Iris pigment epithelial cell (primary cell): Measurements from ENCODE around the gene NAV1.
"Not testable (repeated sequence)": the region's sequence is repeated elsewhere in the genome, so short reads cannot be mapped to it uniquely, and the experiment has no call there.

Source experiments
- DNase-seq: peaks from one replicate; pipeline ENCODE4 v3.0.0-alpha.2; 2011; ENCODE audit warnings: low read depth

The NAV1 gene

DNA sequence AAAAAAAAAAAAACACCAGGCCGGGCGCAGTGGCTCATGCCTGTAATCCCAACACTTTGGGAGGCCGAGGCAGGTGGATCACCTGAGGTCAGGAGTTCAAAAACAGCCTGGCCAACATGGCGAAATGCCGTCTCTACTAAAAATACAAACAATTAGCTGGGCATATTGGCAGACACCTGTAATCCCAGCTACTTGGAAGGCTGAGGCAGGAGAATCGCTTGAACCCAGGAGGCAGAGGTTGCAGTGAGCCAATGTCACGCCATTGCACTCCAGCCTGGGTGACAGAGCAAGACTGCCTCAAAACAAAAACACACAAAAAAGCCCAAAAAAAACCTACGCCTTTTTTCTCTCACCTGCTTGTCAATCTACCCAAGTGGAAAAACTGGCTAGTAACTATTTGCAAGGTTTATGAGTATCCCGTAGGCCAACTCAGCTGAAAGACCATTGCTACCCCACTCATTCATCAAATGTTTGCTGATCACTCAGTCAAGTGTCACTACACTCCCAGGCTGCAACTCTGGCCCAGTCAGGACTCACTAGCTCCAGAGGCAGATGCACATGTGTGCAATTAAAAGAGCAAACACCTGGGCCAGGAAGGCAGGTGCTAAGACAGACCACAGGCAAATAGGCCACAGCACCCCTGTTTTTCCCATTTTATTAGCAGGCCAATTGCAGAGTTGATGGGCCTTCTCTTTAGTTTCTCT, 34.0 kb upstream of the NAV1 start:
- DNase-seq: no peak

DNA sequence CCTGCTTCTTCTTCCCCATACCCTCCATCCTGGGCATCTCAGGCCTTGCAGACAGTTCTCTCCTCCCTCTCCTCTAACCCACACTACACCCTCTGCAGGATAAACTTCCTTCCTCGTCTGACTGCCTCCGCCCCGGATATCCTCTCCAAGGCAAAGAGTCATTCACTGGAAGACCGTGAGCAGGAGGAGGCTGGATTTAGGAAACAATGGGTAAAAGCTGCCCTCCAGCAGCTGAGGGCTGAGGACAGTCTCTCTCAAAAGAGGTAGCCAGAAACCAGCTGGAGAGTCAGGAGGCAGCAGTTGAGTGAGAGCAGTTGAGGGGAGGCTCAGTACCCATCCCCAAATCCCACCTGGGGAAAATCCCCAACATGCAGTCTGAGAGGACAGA, 33.4 kb upstream of the NAV1 start:
- DNase-seq: peak; percentile 66

DNA sequence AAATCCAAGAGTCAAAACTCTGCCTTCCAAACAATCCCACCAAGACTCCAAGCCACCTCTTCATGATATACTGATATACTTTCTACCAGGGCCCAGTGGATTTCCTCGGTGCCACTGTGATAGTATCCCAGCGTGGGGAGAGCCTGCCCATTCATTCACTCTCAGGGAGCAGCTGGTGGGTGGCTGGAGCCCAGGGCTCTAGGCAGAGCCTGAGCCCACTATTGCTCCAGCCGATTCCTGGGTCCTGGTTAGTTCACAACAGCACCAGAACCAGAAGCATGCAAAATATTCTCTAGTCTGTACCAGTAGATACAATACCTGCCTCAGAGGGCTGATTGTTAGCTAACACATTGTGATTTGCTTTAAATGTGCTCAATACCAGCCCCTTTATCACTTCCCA, 32.8 kb upstream of the NAV1 start:
- DNase-seq: no peak

DNA sequence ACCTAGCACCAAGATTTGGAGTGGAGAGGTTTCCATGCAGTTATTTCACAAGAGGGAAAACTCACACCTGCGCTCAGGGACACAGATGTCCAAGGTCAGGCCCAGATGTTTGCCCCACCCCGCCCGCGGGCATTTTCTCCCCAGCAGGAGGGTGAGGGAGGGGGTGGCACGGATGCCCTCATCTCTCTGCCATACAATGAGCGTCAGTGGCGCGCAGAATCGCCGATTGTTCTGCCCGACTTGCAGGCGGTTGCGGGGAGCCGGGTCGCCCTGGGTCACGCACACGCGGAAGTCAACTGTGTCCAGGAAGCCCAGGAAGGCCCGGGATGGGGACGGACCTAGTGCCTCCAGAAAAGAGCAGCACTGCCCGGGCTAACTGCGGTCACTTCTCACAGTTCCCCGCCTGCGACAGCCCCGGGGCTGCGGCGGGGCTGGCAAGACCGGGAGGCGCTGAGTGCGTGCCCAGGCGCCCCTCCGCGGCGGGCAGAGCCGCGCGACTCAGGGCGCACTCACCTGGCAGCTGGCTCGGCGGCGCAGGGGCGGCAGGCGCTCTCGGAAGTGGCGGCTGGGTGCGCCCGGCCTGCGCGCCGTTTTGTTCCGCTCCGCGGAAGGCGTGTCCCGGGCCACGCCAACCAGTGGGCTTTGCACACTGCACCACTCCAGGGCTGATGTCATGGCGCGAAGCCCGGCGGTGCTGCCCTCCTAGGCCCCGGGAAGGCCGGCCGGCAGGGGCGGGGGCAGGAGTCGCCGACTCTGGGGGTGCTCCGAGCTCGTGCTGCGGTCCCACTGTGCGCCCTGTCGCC, 32.2 kb upstream of the NAV1 start, which contains the start of gene CSRP1:
TSS of gene CSRP1 (minus strand) at position 567 of the 803 bp plus-strand sequence. CDS start 10,820 bp downstream, outside the sequence.
- peak; percentile 90 for DNase-seq

DNA sequence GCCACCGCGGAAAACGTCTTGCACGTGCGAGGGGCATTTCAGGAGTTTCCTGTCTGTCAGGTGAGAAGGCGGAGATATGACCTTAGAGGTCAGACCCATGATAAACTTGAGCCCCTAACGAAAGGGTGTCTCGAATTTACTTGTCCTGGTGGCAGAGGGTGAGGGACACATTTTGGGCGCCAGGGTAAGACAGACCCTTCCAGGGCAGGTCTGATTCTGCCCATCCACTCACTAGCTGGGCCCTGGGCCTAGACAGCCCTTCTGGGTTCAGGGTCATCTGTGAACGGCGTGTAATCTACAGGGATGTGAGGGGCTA, 31.6 kb upstream of the NAV1 start:
- no peak for DNase-seq

DNA sequence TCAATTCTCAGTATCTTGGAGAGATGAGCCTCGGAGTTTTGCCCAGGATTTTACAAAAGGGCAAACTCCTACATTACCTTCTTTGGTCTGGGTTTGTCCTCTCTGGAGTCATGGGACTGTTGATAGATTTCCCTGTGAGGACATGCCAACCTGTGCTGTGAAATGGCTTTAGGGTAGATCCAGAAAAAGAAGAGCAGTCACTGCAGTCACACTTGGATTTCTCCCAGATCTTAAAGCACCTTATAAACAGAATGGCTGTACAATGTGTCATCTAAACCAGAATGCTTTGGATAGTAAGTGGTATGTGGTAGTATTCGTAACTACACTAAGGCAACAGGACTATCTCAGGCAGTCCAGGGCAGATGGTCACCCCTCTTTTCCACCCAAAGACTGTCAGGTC, 30.1 kb upstream of the NAV1 start:
- DNase-seq: peak; percentile 79

DNA sequence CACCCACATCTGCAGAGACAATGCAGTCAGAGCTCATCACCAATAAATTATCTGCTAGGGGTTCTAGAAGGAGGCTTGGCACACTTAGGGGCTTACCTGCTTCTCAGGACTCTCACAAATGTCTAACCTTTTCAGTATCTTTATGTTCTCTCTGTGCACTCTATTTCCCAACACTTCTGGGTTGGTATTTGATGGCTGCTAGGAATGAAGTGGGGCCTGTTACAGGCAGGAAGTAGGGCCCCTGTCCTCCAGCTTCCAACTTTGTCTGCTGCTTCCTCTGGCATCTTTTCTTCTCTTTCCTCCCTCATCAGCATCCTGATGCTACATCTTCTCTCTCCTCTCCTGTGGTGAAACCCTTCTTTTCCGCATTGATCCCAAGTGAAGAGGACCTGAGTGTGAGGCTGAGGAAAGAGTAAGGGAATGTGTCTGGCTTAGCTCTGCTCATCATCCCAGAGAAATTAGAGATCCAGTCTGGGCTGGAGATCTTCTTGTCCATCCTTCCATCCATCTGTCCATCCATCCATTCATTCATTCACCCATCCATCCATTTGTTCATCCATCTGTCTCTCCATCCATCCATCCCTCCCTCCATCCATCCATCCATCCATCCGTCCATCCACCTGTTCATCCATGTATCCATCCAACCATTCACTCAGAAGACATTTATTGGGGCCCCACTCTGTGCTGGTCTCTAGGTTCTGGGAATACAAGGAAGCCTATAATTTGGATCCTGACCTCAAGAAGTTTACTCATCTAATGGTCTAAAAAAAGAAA, 29.1 kb upstream of the NAV1 start:
- no peak for DNase-seq

DNA sequence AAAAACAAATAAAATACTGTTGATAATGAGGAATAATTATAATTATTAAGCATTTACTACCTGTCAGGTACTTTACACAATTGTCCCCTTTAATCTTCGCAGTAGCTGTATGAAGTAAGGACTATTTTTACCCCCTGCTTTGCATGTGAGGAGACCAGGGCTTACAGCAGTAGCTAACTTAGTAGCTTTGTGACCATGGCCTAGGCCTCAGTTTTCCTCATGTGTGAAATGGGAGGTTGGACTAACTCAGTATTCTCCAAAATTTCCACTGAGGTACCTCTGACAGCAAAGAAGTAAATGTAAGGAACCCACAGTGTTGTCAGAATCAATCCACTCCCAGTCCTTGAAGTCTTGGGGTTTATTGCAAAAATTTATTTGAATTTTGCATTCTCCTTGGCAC, 28.2 kb upstream of the NAV1 start:
- no peak for DNase-seq

DNA sequence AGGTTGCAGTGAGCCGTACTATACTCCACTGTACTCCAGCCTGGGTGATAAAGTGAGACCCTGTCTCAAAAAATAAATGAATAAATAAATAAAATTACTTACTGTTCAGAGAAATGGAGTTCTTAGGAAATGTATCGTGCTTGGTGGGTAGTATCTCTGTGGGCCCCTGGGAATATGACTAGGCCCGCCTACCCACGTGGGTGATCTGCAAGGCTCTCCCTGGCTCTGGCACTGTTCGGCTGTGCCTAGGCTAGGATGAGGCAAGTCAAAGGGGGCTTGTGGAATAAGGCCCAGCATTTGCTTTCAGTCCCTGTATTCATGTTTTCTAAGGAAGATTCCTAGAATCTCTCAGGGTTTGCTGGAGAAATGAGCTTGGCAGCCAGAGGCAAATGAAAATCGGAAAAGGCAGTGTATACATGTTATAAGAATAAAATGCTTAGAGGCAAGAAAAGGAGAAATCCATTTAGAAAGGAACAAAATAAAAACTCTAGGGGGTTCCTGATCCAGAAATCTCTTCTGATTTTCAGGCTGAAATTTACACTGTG, 27.5 kb upstream of the NAV1 start:
- DNase-seq: no peak

DNA sequence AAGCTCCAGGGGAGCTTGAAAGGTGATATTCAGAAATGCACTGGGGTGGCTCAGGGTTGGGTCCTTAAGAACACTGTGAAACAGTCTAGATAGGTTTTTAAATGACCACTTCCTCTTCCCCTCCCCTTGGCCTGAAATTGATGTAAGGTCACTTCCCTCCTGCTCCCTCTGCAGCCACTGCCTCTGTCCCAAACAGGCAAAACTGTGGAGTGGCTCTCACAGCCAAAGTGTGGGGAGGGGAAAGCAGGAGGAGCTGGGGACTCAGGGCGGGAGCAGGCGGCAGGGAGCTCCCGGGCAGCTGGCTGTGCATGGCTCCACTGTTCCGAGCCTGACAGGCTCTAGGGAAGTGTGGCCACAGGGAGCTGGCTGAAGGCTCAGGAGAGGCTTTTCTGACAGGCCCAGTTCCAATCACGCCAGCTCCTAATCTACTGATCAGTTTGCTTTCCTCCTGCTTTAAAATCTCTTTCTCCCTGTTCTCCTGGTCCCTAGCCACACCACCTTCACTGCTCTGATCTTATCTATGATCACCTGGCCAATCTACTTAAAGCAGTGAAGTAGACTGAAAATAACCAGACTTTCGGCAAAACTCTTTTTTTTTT, 26.9 kb upstream of the NAV1 start:
- DNase-seq: no peak

DNA sequence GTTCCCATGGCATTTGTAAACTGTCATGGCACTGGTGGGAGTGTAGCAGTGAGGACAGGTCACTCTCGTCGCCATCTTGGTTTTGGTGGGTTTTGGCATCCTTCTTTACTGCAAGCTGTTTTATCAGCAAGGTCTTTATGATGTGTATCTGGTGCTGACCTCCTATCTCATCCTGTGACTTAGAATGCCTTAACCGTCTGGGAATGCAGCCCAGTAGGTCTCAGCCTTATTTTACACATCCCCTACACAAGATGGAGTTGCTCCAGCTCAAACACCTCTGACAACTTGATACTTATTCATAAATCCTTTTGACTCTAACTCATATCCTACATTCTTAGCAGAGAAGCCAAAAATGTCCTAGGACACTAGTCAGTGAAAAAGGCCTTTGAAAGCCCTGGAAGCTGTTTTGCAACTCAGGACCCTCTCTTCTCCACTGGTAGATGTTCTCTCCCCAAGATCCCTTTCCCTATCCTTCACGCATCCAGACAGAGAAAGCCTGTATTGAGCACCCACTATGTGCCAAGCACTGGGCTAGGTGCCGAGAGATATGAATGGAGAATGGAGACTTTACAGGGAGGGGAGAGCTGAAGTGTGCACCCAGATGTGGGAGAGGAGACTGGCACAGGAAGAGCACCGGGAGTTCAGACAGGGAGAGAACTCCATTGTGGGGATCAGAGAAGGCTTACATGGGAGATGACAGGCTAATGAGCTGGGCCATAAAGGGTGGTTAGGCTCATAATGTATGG, 25.3 kb upstream of the NAV1 start:
- no peak for DNase-seq

DNA sequence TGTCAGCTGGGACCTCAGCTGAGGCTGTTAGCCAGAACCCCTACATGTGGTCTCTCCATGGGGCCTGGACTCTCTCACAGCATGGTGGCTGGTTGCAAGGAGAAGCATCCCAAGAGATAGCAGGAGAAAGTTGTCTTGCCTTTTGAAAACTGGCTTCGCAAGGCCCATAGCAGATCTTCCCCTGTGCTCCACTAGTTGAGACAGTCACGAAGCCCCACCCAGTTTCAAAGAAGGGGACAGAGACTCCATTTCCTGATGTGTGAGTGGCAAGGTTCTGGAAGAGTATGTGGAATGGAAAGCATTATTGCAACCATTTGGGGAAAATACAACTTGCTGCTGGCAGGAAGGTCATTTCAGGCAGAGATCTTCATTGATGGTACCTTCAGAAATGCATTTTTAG, 24.5 kb upstream of the NAV1 start:
- no peak for DNase-seq

DNA sequence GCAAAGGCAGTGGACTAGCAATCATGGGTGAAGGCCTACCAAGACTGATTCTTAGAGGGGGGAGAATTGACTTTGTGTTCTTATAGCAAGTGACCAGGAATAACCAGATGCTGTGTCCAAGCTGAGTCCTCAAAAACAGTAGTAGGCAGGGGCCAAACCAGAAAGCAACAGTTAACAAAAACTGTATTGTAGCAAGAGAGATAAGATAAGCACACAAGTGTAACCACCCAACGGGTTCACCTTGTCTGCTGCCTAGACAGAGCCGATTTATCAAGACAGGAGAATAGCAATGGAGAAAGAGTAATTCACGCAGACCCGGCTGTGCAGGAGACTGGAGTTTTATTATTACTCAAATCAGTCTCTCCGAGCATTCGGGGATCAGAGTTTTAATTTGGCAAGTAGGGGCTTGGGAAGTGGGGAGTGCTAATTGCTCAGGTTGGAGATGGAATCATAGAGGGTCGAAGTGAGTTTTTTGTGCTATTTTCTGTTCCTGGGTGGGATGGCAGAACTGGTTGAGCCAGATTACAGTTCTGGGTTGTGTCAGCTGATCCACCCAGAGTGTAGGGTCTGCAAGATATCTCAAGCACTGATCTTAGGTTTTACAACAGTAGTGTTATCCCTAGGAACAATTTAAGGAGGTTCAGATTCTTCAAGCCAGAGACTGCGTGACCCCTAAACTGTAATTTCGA, 23.7 kb upstream of the NAV1 start:
- no peak for DNase-seq

DNA sequence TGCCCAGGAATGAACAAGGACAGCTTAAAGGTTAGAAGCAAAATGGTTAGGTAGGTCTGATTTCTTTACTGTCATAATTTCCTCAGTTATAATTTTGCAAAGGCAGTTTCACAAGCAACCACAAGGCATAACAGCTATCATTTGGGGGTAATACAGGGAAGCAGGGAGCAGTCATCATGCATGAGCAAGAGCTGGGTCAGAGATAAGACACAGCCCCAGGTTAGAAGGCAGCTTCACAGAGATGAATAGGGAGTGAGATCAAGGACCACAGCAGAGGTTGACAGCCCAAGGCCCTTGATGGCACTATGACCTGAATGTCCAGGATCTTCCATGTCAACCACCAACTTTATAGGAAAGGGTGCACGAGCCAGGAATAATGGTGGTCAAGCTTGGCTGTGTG, 23.0 kb upstream of the NAV1 start:
- DNase-seq: no peak

DNA sequence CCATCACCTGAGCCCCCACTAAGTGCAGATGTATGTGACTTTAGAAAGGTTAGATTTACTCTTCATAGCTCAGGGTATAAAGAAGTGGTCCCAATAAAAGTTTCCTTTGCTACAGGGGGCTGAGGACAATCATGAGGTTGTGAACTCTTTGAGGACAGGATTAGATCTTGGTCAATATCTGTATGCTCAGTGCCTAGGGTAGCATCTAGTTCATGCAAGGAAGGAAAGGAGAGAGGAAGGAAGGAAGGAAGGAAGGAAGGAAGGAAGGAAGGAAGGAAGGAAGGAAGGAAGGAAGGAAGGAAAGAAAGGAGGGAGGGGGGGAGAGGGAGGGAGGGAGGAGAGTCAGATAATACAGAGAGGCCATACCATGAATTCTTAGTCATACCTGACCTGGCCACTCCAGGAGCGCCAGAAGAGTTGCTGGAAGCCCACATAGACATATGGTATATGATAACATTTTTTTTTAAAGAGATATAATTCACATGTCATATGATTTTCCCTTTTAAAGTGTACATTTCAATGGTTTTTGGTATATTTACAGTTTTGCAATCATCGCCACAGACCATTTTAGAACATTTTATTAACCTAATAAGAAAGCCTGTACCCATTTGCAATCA, 22.3 kb upstream of the NAV1 start:
- DNase-seq: no peak

DNA sequence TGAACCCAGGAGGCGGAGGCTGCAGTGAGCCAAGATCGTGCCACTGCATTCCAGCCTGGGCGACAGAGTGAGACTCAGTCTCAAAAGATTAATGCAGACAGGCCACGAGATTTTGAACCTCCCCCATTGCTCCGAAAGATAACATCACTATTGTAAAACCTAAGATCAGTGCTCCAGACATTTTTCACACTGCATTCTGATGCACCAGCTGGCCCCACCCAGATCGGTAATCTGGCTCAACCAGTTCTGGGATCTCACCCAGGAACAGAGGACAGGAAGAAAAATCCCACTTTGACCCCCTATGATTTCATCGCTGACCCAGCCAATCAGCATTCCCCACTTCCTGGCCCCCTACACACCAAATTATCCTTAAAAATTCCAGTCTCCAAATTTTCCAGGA, 21.3 kb upstream of the NAV1 start:
- DNase-seq: no peak

DNA sequence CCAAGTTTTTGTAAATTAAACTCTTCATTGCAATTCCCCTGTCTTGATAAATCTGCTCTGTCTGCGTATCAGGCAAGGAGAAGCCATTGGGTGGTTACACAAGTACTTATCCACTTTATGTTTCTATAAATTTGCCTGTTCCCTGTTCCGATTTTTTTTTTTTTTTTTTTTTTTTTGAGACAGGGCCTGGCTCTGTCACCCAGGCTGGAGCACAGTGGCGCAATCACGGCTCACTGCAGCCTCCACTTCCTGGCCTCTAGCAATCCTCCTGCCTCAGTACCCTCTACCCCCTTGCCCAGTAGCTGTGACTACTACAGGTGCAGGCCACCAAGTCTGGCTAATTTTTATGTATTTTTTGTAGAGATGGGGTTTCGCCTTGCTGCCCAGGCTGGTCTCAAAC, 20.9 kb upstream of the NAV1 start:
- DNase-seq: no peak

DNA sequence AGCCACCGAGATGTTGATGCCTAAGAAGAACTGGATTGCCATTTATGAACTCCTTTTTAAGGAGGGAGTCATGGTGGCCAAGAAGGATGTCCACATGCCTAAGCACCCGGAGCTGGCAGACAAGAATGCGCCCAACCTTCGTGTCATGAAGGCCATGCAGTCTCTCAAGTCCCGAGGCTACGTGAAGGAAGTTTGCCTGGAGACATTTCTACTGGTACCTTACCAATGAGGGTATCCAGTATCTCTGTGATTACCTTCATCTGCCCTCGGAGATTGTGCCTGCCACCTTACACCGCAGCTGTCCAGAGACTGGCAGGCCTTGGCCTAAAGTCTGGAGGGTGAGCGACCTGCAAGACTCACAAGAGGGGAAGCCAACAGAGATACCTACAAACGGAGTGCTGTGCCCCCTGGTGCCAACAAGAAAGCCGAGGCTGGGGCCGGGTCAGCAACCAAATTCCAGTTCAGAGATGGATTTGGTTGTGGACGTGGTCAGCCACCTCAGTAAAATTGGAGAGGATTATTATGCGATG, 18.8 kb upstream of the NAV1 start:
- DNase-seq: not testable (repeated sequence)

DNA sequence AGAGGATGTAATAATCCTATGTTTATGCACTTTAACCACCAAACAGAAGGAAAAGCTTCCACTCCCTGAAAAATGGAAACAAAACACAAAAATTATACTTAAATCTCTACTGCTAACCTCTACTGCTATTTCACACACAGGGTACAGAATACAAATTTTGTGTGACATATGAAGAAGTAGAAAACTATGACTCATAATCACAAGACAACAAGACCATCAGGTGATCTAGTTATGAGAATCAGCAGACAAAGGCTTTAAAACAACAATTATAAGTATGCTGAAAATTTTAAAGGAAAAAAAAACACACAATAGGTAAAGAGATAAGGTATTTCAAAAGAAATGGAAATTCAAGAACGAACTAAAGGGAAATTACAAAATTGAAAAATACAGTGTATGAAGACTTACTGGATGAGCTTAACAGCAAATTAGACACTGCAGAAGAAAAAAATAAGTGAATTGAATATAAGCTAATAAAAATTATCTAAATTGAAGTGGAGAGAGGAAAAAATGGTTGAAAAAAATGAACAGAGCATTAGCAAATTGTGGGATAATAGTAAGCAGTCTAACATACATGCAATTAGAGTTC, 13.6 kb upstream of the NAV1 start:
- DNase-seq: no peak

DNA sequence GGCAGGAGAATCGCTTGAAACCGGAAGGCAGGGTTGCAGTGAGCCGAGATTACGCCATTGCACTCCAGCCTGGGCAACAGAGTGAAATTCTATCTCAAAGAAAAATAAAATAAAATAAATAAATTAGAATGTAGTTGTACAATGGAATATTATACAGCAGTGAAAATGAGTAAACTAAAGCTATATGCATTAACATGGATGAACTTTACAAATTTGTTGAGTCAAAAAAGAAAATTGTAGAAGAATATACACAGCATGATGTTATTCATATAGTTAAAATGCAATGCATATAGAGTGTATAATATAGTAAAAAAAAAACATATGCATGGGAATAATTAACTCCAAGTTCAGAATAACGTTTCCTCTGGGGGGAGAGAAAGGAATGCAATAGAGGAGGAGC, 11.0 kb upstream of the NAV1 start:
- no peak for DNase-seq
